GM21619 (cell line): ENCODE measurements around the gene PPP1R2B.
A peak's percentile ranks its signal among the peaks of the same experiment; 100 is the strongest.
"Not testable (repeated sequence)": the region's sequence is repeated elsewhere in the genome, so short reads cannot be mapped to it uniquely, and the experiment has no call there.

Experiments used
- ATAC-seq: cut with Tn5 transposase; IDR thresholded peaks from one replicate; pipeline ENCODE4 v1.9.1; 2021; ENCODE audit not compliant: unreplicated experiment

The PPP1R2B gene

DNA sequence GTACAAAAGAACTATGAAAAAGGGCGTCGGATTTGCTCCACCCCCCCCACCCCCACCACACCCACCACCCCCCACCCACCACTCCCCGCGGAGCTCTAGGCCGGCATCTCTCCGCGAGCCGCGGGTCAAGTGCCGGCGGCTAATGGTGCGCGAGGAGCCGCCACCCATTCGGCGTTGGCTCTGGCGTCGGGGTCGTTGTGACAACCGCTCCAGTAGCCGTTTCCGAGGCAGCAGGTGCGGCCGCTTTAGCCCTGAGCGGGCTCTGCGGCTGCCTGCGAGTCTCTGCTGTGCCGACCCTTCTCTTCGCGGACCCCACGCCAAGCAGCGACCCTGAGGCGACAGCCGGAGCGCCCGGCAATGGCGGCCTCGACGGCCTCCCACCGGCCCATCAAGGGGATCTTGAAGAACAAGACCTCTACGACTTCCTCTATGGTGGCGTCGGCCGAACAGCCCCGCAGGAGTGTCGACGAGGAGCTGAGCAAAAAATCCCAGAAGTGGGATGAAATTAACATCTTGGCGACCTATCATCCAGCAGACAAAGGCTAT, at the start of gene PPP1R2B:
Gene PPP1R2B (plus strand): TSS at position 90 of the 546 bp plus-strand sequence. CDS start 268 bp downstream, at position 358.
- no peak for ATAC-seq

DNA sequence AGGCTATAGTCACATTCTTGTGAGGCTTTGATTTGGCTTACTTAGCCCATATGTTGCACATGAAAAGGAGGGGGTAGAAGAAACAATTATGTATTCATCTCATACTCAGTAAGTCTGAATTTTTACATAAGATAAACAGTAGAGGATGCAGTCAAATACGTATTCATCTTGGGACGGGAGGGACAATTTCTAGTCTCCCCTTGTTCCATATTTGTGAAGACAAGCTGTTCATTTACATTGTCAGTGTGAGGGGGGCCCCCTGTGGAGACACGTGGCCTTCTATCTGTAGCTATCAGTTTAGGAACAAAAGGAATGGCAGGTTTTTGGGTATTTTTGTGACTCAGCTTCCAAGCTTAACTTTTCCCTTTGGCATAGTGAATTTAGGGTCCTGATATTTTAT, 49.2 kb upstream of the PPP1R2B start:
- ATAC-seq = no peak

DNA sequence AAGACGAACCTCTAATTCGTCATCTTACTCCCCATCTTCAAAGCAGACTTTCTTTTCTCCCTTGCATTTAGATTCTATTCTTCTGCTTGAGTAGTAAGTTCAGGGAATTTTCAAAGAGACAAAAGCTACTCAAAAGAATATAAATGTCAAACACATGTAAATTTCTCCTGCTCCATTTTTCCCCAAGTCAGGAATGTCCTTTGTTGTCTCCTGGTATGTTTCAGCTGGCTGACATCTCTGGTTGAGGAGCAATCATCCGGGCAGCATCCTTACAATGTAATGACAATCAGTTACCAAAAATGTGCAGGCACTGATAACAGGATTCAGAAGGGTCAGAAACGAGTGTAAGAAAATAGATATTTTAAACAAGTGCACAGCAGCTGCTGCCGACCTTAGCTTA, 47.6 kb upstream of the PPP1R2B start:
- ATAC-seq = no peak

DNA sequence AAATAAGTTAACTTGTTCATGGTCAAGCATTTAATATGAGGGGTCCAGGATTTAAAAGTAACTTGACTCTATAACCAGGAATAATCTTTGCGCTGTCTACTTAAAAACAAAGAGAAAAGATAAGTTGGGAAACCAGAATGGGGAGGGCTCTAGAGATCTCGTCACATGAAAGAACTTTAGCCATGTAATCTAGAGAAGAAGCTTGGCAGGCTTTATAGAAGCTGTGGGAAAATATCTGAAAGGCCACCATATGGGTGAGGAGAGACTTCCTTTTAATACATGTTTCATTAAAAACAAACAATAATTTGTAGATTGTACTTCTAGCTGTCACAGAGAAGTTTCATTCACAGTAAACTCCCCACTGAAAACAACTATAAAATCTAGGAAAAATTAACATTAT, 46.7 kb upstream of the PPP1R2B start:
- ATAC-seq = no peak

DNA sequence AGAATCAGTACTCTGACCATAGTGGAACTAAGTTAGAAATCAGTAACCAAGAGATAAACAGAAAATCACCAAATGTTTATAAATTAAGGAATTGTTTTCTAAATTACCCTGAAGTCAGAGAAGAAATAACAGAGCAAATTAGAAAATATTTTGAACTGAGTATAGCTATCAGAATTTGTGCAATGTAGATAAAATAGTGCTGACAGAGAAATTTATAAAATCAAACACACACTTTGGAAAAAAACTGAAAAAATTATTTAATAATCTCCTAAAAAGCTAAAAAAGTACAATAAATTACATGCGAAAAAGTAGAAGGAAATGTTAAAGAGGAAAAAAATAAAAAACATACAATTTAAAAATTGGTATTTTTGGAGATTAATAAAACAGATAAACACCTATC, 37.1 kb upstream of the PPP1R2B start:
- ATAC-seq = no peak

DNA sequence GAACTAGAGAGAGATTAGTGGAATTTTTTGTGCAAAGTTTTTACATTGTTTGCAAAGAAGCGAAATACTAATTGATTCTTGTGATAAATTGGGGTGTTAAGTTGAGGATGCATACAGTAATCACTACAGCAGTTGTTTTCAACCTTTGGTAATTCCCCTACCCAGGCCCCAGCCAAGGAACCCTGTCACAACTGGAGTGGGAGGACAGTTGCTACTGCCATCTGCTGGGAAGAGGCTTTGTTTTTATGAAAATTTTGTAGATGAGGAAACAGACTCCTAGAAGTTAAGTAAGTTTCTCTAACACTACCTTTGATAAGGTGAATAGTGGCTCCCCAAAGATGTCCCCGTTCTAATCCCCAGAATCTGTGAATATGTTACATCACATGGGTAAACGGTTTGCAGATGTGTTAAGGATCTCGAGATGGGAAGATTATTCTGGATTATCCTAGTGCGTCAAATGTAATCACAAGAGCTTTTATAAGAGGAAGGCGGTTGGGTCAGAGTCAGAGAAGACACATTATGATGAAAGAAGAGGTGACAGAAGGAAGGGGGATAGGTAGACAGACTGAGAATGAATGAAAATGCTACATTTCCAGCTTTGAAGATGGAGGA, 34.0 kb upstream of the PPP1R2B start:
- ATAC-seq = peak; percentile 65

DNA sequence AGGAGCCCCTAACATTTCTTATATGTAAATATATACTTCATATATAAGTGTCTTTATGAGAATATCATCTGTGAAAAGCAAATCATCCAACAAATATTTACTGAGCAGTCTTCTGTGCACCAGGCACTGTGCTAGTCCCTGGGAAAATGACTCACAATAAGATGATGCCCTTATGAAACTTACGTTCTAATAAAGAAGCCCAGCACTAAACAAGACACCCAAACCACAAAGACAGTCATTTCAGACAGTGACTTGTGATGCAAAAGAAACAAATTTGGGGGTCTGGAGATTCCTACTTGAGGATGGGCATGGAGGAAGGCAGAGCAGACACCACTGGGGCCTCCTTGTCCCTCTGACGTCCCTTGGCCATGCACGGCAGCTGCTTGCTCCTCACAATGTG, 30.6 kb upstream of the PPP1R2B start:
- ATAC-seq = no peak

DNA sequence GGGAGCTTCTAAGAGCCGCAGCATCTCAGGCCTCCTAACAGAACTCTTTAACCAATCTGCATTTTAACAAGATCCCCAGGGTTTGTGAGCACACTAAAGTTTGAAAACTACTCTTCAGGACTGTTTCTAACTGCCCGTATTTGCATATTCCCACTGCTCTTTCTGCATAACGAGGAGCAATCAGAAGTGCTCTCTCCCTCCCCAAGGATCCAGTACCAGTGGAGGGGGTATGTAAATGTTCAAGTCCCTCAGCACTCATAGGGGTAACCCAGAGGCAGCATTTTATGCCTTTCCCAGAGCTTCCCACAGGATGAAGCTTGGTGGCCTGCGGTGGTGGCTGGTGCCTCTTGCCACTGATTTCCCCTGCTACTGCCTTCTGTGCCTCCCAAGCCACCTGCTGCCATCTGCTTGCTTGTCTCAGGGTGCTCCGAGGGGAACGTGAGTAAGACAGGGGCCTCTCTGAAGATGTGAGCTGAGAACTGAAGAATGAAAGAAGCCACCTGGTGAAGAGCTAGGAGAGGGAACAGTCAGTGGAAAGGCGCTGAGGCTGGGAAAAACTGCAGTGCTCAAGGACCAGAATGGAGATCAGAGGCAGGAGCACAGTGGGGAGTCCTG, 30.0 kb upstream of the PPP1R2B start:
- no peak for ATAC-seq

DNA sequence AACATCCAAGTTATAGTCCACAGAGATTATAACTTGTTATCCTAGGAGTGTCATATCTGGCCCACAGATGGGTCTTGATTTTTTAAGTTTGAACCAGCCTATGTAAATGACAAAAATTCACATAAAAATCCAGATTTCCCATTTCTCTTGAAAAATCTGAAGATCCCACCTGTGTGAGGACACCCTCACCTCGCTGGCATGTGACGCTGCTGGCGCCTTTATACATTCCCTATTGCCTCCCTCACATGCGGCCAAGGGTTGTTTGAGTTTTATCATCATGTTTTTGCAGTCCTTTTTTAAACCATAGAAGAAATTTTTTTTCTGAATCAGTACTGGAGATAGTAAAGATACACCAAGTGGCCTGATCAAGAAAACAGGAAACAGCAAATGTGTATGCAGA, 25.9 kb upstream of the PPP1R2B start:
- no peak for ATAC-seq

DNA sequence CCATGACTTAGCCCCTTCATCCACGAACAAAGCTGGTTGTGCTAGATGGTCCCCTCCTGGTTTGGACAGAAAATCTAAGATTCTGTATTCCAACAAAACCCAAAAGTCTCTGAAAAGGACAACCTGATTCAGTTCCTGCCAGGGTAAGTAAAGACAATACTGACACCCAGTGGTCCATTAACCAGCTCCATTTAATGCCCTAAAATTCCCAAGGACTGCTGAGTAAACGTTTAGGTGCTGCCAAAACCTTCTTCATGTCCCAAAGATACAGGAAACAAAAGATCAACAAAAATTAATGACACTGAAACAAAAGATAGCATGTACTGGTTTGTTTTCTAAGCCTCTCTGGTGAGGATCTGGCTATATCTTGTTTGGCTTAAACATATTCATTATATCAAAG, 25.3 kb upstream of the PPP1R2B start:
- no peak for ATAC-seq

DNA sequence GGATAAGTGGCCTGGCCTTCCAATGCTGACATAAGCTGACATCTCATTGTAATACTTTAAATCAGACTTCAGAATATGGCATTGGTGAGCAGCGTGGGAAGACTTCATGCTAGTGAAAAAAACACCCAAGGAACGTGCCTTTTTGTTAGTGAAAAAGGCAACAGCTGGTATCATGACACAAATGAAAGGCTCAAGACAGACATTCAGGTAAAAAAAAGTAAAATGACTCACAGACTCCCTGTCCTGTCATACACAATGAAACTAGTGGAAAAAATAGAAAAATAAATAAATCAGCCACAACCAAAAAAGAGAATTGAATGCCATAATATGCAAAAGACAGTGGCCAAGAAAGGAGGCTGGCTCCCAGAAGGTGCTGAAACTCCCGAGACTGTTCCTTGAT, 24.4 kb upstream of the PPP1R2B start:
- peak; percentile 29 for ATAC-seq

DNA sequence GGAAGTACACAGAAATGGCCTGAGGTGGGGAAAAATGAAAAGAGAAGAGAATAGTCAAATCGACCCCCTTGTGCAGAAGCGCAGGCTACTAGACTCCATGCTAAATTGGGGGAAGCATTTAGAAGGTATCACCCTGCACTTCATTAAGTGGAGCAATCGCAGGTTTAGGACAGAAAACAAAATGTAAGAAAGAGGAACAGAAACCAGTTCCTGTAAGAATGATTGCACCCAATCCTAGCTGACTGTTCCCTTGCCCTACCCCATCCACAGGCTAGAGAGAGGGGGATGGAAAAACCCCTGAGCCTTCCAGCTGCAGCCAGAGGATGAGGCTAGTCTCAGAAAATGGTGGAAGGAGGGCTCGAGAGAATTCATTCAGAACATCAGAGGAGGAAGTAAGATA, 23.9 kb upstream of the PPP1R2B start:
- ATAC-seq = peak; percentile 67

DNA sequence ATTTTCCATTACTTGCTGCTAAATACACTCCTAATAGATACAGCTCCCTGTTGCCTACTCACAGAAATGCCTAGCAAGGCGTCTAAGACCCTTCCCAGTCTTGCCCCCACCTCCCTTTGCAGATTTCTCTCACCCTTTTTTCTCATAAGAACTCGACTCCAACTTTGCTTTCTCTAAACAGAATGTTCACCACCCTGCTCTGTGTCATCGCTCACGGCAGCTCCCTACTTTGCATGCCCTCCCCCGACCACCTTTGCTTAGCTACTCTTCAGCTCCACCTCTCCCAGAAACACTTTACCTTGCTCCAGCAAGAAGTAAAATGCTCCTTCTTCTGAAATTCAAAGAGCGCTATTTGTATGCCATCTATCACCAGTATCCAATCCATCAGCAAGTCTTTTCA, 15.2 kb upstream of the PPP1R2B start:
- ATAC-seq = no peak

DNA sequence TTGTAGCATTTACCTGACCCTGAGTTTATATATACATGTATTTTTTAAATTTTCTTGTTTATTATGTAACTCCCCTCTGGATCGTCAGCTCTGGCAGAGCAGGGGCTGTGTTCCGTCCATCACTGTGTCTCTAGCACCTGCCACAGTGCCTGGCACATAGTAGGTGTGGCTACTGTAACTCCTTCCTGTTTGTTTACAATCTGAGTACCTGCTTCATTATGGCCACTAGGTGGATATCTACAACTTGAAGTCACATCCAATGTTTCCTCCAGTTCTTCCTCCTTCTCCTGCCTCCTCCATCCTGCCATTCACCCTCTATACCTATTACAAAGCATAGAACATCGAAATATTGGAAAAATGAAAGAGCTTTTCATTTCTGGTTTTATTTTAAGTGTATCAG, 14.2 kb upstream of the PPP1R2B start:
- ATAC-seq = peak; percentile 78

DNA sequence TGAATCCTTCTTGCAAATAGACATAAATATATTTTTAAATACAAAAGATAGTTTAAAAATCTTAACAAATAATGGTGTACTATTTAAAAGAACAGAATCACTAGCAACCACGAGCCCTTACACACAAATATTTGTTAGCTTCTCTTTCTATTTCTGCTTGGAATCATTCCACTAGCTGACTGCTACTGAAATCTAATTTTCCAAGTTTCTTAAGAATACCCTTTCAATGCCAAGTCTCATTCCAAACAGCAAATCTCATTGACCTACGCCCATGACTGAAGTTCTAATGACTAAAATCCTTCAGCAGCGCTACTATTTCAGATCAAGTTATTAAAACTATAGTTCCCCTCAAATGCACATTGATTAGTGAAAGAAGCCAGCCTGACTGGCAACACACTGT, 13.2 kb upstream of the PPP1R2B start:
- ATAC-seq = no peak

DNA sequence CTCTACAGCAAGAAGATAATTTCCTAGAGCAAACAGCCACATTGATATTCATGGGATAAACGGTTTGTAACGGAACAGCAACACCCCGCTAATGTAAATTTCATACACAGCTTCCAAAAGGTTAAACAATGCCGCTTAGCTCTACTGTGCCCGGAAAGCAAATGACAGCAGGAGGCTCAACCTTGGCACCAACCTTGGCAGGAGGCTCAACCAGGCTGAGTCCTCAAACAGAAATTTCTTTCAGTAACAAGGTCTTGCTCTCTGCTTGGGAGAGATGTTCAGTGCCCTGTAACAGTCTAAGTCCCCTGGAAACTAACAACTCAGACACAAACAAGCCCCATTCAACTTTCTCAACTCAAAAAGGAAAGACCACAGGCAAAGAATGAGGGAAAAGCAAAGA, 11.1 kb upstream of the PPP1R2B start:
- no peak for ATAC-seq

DNA sequence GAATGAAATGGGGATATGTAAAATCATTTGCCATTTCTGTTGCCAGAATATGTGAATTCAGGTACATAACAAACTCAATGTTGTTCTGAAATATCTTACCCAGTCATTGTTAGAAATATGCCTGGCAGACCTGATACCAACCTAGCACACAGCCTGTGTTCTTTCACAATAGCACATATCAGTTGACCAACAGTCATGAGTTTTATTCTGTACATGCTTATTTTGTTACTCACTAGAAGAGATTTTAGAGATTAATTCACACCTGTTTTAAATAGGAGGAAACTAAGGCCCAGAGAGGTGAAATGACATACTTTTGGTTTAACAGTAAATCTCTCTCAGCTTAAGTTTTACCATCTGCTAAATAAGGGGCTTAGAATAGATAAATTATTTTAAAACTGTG, 8.4 kb upstream of the PPP1R2B start:
- no peak for ATAC-seq

DNA sequence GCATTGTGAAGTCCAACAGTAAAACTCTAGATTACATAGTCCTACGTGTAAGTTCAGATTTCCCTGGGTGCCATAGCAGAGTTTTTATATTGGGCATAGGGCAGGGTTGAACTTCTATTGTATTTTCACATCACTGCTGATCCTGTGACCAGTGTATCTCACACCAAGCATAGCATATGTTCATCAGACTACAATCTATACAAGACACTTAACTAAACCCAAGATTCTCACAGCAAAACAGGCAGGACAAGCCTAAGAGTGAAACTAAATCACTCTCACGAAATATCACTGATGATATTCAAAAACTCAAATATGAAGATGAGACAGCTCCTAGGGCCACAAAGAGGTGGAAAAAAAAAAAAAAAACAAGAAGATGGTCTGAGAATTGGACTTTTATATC, 3.2 kb upstream of the PPP1R2B start:
- ATAC-seq = no peak

DNA sequence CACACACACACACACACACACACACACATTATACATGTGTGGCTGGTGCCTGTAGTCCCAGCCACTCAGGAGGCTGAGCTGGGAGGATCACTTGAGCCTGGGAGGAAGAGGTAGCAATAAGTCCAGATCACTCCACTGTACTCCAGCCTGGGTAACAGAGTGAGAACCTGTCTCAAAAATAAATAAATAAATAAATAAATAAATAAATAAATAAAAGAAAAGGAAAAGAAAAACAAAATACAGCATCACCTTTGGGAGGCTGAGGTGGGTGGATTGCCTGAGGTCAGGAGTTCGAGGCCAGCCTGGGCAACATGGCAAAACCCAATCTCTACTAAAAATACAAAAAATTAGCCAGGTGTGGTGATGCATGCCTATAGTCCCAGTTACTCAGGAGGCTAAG, 1.6 kb upstream of the PPP1R2B start:
- not testable (repeated sequence) for ATAC-seq

DNA sequence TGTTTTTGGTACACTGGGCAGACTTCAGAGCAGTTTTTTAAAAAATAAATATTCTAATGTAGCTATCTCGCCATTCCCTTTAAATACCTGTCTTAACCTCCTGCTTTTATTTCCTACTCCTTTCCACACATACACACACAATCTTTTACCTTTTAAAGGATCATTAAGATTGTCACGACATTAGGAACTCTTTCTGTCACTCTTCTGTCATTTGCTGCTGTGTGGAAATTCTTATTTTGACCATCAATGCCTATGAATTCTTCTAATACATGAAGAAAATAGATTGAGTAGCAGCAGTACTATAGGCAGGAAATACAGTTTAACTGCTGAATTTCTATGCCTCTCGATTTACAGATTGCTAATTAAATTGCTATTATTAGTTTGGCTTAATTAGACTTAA, 1.8 kb downstream of the PPP1R2B start:
- ATAC-seq = no peak

DNA sequence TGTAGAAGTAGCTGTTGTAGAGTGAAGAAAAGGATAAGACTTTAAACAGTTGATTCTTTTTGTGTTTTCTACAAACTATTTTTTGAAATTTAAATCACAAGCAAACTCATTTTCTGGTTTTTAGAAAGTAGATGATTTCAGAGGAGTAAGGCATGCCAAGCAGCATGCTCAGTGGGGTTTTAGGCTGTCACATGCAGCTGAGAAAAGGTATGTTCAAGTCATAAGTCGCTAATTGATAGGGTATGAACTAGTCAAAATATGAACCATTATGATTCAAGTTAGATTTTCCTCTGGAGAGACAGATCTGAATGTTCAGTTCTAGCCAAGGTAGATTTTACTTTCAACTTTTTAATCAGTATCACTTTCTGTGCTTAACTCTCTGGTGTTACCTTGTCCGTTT, 3.0 kb downstream of the PPP1R2B start:
- not testable (repeated sequence) for ATAC-seq

DNA sequence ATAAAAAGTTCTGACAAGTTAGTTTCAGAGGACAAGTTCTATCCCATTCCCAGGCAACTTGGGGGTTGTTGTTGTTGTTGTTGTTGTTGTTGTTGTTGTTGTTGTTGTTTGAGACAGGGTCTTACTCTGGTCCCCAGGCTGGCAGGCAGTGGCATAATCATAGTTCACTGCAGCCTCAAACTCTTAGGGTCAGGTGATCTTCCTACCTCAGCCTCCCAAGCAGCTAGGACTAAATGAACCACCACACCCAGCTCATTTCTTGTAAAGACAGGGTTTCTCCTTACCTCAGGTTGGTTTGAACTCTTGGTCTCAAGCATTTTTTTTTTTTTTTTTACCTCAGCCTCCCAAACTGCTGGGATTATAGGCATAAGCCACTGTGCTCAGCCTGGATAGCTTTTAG, 15.3 kb downstream of the PPP1R2B start:
- ATAC-seq = no peak

DNA sequence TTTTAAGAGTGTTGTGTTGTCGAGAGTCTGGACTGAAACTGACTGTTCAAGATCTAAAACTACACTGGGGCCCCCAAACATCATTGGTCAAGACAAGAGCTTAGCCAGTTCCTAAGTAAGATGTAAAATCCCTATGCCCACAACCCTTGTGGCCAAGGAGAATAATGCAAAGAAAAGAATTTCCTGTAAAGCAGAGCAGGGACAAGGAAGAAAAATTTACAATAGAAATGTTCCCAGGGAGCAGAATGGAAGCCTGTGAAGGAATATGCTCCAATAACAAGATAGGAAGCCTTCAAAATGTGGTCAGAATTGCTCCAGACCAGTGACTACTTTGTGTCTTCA, 20.4 kb downstream of the PPP1R2B start:
- ATAC-seq = no peak
